ENCODE measurements around the gene RAD18. TPM values are rescaled to one million over a fixed set of nuclear protein-coding genes. Genes with fewer than 3 reads are reported as not detected.

RAD18 gene
- total RNA-seq, 1 experiment from 2014 or later = 25.8 TPM

GRCh38 chr3:8988384-8988655 lies 25.0 kb upstream of the RAD18 start:
- no peak overlapping the region for H3K4me3 Mint-ChIP-seq (ENCODE audit: low read depth, unreplicated experiment)
- H3K9me3 Mint-ChIP-seq (ENCODE audit: low read depth, unreplicated experiment) = no peaks in the 10 kb centered on the region
- CTCF ChIA-PET = interaction anchor here (0.6 to 1.0 kb wide), 3 partner anchors 27 to 314 kb away, joined by 5 to 8 read pairs (median 7); no protein-coding TSS in a partner anchor
- no peaks in the 10 kb centered on the region for H3K27me3 Mint-ChIP-seq (ENCODE audit: unreplicated experiment)
- H3K27ac Mint-ChIP-seq (ENCODE audit: unreplicated experiment) = no peak overlapping the region
- BruUV-seq (replicated peaks) = no TSS peak
- intact Hi-C loops (cut with micrococcal nuclease; ENCODE audit: unreplicated experiment) = loop anchor here (1.0 kb wide), 1 partner anchor 314 kb away; no protein-coding TSS in a partner anchor
- no peaks in the 10 kb centered on the region for H3K4me1 Mint-ChIP-seq (ENCODE audit: low read depth, unreplicated experiment)
- TF ChIP-seq CTCF (IDR thresholded peaks at IDR 0.05; ENCODE audit: unreplicated experiment) = no peak
- DNase-seq = no peak
- H3K36me3 Mint-ChIP-seq (ENCODE audit: insufficient read depth, unreplicated experiment) = no peaks in the 10 kb centered on the region

GRCh38 chr3:8987645-8988383 lies 24.5 kb upstream of the RAD18 start:
- peak; percentile 52 for TF ChIP-seq CTCF (IDR thresholded peaks at IDR 0.05; ENCODE audit: unreplicated experiment)
- intact Hi-C loops (cut with micrococcal nuclease; ENCODE audit: unreplicated experiment) = loop anchor here (1.0 kb wide), 1 partner anchor 314 kb away; no protein-coding TSS in a partner anchor
- DNase-seq = peak; percentile 56
- Mint-ChIP-seq H3K4me3 (ENCODE audit: low read depth, unreplicated experiment) (no peak overlapping the region), H3K9me3 (ENCODE audit: low read depth, unreplicated experiment) (no peaks in the 10 kb centered on the region), H3K27ac (ENCODE audit: unreplicated experiment) (no peak overlapping the region), H3K27me3 (ENCODE audit: unreplicated experiment) (no peaks in the 10 kb centered on the region), H3K4me1 (ENCODE audit: low read depth, unreplicated experiment) (no peaks in the 10 kb centered on the region), H3K36me3 (ENCODE audit: insufficient read depth, unreplicated experiment) (no peaks in the 10 kb centered on the region)
- BruUV-seq (replicated peaks) = no TSS peak
- CTCF ChIA-PET = interaction anchor here (0.6 to 1.0 kb wide), 3 partner anchors 27 to 315 kb away, joined by 5 to 8 read pairs (median 7); no protein-coding TSS in a partner anchor

- H3K27ac Mint-ChIP-seq (ENCODE audit: unreplicated experiment) = no peak overlapping the region
- no peaks in the 10 kb centered on the region for H3K36me3 Mint-ChIP-seq (ENCODE audit: insufficient read depth, unreplicated experiment)
- CTCF ChIA-PET = interaction anchor here (1.0 to 1.3 kb wide), 2 partner anchors 315 to 366 kb away, joined by 3 to 7 read pairs; no protein-coding TSS in a partner anchor
- H3K4me1 Mint-ChIP-seq (ENCODE audit: low read depth, unreplicated experiment) = no peaks in the 10 kb centered on the region
- no peak overlapping the region for H3K4me3 Mint-ChIP-seq (ENCODE audit: low read depth, unreplicated experiment)
- no TSS peak for BruUV-seq (replicated peaks)
- no peak for DNase-seq
- H3K9me3 Mint-ChIP-seq (ENCODE audit: low read depth, unreplicated experiment) = no peaks in the 10 kb centered on the region
- intact Hi-C loops (cut with micrococcal nuclease; ENCODE audit: unreplicated experiment) = no loop called here
- no peak for TF ChIP-seq CTCF (IDR thresholded peaks at IDR 0.05; ENCODE audit: unreplicated experiment)
- peaks cover 1% of the 10 kb centered on the region for H3K27me3 Mint-ChIP-seq (ENCODE audit: unreplicated experiment)
Measured at GRCh38 chr3:8987226-8987625, 24.0 kb upstream of the RAD18 start.

- no peak for DNase-seq
- H3K27ac Mint-ChIP-seq (ENCODE audit: unreplicated experiment) = no peak overlapping the region
- no peak overlapping the region for H3K4me3 Mint-ChIP-seq (ENCODE audit: low read depth, unreplicated experiment)
- TF ChIP-seq CTCF (IDR thresholded peaks at IDR 0.05; ENCODE audit: unreplicated experiment) = no peak
- no peaks in the 10 kb centered on the region for H3K4me1 Mint-ChIP-seq (ENCODE audit: low read depth, unreplicated experiment)
- no TSS peak for BruUV-seq (replicated peaks)
- no peaks in the 10 kb centered on the region for H3K36me3 Mint-ChIP-seq (ENCODE audit: insufficient read depth, unreplicated experiment)
- CTCF ChIA-PET = interaction anchor here (1.3 kb wide), 1 partner anchor 366 kb away, joined by 3 read pairs; no protein-coding TSS in a partner anchor
- intact Hi-C loops (cut with micrococcal nuclease; ENCODE audit: unreplicated experiment) = no loop called here
- H3K9me3 Mint-ChIP-seq (ENCODE audit: low read depth, unreplicated experiment) = no peaks in the 10 kb centered on the region
- peaks cover 6% of the 10 kb centered on the region for H3K27me3 Mint-ChIP-seq (ENCODE audit: unreplicated experiment)
Measured at GRCh38 chr3:8986741-8987140, 23.5 kb upstream of the RAD18 start.
